ENCODE measurements around the gene IKBKG. TPM values are rescaled to one million over a fixed set of nuclear protein-coding genes. Genes with fewer than 3 reads are reported as not detected.
A peak's percentile ranks its signal among the peaks of the same experiment; 100 is the strongest.

Gene IKBKG
- total RNA-seq, 2 donors from 2014 or later, result 9.9 to 11.9 TPM

DNA sequence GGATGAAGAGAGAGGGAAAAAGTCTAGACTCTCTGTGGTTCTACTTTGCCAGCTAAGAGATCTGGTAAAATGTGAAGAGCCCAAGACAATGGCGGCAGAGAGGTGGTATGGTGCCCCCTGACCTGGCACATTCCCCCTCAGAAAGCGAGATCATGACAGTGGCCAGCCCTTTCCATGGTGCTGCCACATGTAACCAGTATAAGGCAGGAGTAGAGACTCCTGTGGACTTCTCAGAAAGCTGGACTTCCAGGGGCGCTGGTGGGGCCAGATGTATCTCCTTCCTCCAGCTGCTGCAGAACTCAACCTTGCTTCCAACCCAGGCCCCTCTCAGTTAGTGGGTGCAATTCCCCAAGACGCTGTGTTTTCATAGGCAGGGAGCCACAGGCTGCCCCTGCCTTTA lies 47.1 kb downstream of the IKBKG start:
- Histone ChIP-seq H3K4me3 (no peak overlapping the region), H3K27me3 (no peaks in the 10 kb centered on the region), H3K9me3 (no peaks in the 10 kb centered on the region), H3K36me3 (replicated peaks in 1 of 2; ENCODE audit: insufficient read depth in 1 of 2, low read depth in 2 of 2) (no peaks in the 10 kb centered on the region), H3K4me1 (no peaks in the 10 kb centered on the region), H3K27ac (no peak overlapping the region)
- intact Hi-C loops (cut with DNase I), result no loop called here
- ATAC-seq (no peak), DNase-seq (no peak)
- no peak for TF ChIP-seq POLR2A (IDR thresholded peaks at IDR 0.05)
- 73 to 81% methylated on average over 3 to 4 of the region's 4 CpGs for WGBS, 2 donors

- WGBS, 2 donors, result 35 to 52% methylated on average over 2 of the region's 2 CpGs
- Histone ChIP-seq H3K4me3 (no peak overlapping the region), H3K9me3 (no peaks in the 10 kb centered on the region), H3K27me3 (no peaks in the 10 kb centered on the region), H3K36me3 (replicated peaks in 1 of 2; ENCODE audit: insufficient read depth in 1 of 2, low read depth in 2 of 2) (no peaks in the 10 kb centered on the region), H3K4me1 (no peaks in the 10 kb centered on the region), H3K27ac (no peak overlapping the region)
- ATAC-seq, result no peak
- no peak for DNase-seq
- TF ChIP-seq CTCF (IDR thresholded peaks at IDR 0.05) (no peak), POLR2A (IDR thresholded peaks at IDR 0.05) (no peak)
- intact Hi-C loops (cut with DNase I), result no loop called here
Observed at GRCh38 chrX:154595559-154596249, 48.3 kb downstream of the IKBKG start.

GRCh38 chrX:154596290-154596929 lies 49.0 kb downstream of the IKBKG start:
- no peaks in the 10 kb centered on the region for H3K4me1 ChIP-seq

DNA sequence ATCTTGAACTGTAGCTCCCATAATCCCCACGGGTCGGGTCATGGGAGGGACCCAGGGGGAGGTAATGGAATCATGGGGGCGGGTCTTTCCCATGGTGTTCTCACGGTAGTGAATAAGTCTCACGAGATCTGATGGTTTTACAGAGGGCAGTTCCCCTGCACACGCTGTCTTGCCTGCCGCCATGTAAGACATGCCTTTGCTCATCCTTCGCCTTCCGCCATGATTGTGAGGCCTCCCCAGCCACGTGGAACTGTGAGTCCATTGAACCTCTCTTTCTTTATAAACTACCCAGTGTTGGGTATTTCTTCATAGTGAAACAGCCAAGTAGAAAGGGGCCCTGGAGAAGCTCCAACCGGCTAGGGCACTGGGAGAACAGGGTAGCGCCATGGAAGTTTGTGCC lies 49.8 kb downstream of the IKBKG start:
- no peak for DNase-seq
- WGBS, 2 donors, result 87 to 88% methylated on average over 6 to 11 of the region's 12 CpGs

More at GRCh38 chrX:154596290-154596929, 49.0 kb downstream of the IKBKG start:
- H3K36me3 ChIP-seq (replicated peaks in 1 of 2; ENCODE audit: insufficient read depth in 1 of 2, low read depth in 2 of 2), result no peaks in the 10 kb centered on the region
- H3K27ac ChIP-seq, result peak overlapping the region in 2 of 4 donors; percentile 28 to 36
- 4 to 6% methylated on average over 2 to 3 of the region's 3 CpGs for WGBS, 2 donors
- DNase-seq, result peak; percentile 20 to 55 (median 24)
- H3K4me3 ChIP-seq, result no peak overlapping the region
- no peaks in the 10 kb centered on the region for H3K9me3 ChIP-seq
- TF ChIP-seq POLR2A (IDR thresholded peaks at IDR 0.05) (no peak), CTCF (IDR thresholded peaks at IDR 0.05) (no peak)
- H3K27me3 ChIP-seq, result no peaks in the 10 kb centered on the region
- intact Hi-C loops (cut with DNase I), result no loop called here
- peak; percentile 80 for ATAC-seq

More for the DNA sequence above, 49.8 kb downstream of the IKBKG start:
- Histone ChIP-seq H3K27ac (peak overlapping the region in 1 of 4 donors; percentile 36), H3K9me3 (no peaks in the 10 kb centered on the region), H3K4me1 (no peaks in the 10 kb centered on the region), H3K36me3 (replicated peaks in 1 of 2; ENCODE audit: insufficient read depth in 1 of 2, low read depth in 2 of 2) (no peaks in the 10 kb centered on the region), H3K4me3 (no peak overlapping the region), H3K27me3 (no peaks in the 10 kb centered on the region)
- intact Hi-C loops (cut with DNase I), result no loop called here
- ATAC-seq, result no peak
- no peak for TF ChIP-seq CTCF (IDR thresholded peaks at IDR 0.05)
- TF ChIP-seq POLR2A (IDR thresholded peaks at IDR 0.05), result no peak

All from body of pancreas (tissue), 4 donors.